Neural cell (in vitro differentiated cells): ENCODE results near the gene LDAH. TPM values are rescaled to one million over a fixed set of nuclear protein-coding genes. Genes with fewer than 3 reads are reported as not detected.

Experiments
- H2AFZ ChIP-seq: fragments of 200-600, 300-800 bp; sonication (generic), shearing (Covaris generic); 2 replicates; pipeline ENCODE4 v1.6.0; 2014; ENCODE audit warnings: low read depth, mild to moderate bottlenecking, antibody characterized with exemption, low read length, moderate library complexity
- H3F3A ChIP-seq: fragments of 200-600 bp; shearing (Covaris generic); 2 replicates; pipeline ENCODE4 v1.6.1; 2016; ENCODE audit warnings: mild to moderate bottlenecking, moderate library complexity, mixed read lengths, antibody characterized with exemption, low read length; ENCODE audit not compliant: insufficient read depth, poor library complexity, severe bottlenecking
- H3K27ac ChIP-seq: fragments of 200-600, 300-800 bp; sonication (generic), shearing (Covaris generic); 2 replicates; pipeline ENCODE4 v1.5.1; 2014; ENCODE audit warnings: mild to moderate bottlenecking, low read length, moderate library complexity
- H3K27me3 ChIP-seq: fragments of 300-800, 200-600 bp; sonication (generic), shearing (Covaris generic); 2 replicates; pipeline ENCODE4 v1.6.0; 2014; ENCODE audit warnings: mild to moderate bottlenecking, low read depth, low read length, moderate library complexity; ENCODE audit not compliant: insufficient read depth
- H3K36me3 ChIP-seq: fragments of 300-800, 200-600 bp; sonication (generic), shearing (Covaris generic); 2 replicates; pipeline ENCODE4 v1.5.1; 2014; ENCODE audit warnings: mild to moderate bottlenecking, antibody characterized with exemption, low read length, moderate library complexity; ENCODE audit not compliant: insufficient read depth
- H3K4me2 ChIP-seq: fragments of 300-800, 200-600 bp; sonication (generic), shearing (Covaris generic); 2 replicates; pipeline ENCODE4 v1.6.0; 2014; ENCODE audit warnings: mild to moderate bottlenecking, low read length
- H3K4me3 ChIP-seq: fragments of 300-800, 200-600 bp; sonication (generic), shearing (Covaris generic); 2 replicates; pipeline ENCODE4 v1.5.1; 2014; ENCODE audit warnings: mild to moderate bottlenecking, low read length, moderate library complexity
- H3K79me2 ChIP-seq: fragments of 200-600 bp; shearing (Covaris generic); replicated peaks from 2 replicates; pipeline ENCODE4 v1.6.0; 2014; ENCODE audit warnings: mild to moderate bottlenecking, low read length, moderate library complexity; ENCODE audit not compliant: insufficient read depth
- H3K9ac ChIP-seq: fragments of 300-800, 200-600 bp; sonication (generic), shearing (Covaris generic); 2 replicates; pipeline ENCODE4 v1.6.1; 2016; ENCODE audit warnings: mild to moderate bottlenecking, low read length, mixed read lengths
- H3K9me2 ChIP-seq: fragments of 200-600 bp; shearing (Covaris generic); 2 replicates; pipeline ENCODE4 v1.6.1; 2016; ENCODE audit warnings: mild to moderate bottlenecking, low read length, mixed read lengths; ENCODE audit not compliant: insufficient read depth
- H3K9me3 ChIP-seq: fragments of 200-600, 300-800 bp; sonication (generic), shearing (Covaris generic); 2 replicates; pipeline ENCODE4 v1.6.1; 2016; ENCODE audit warnings: mild to moderate bottlenecking, mixed run types, low read length, moderate library complexity, mixed read lengths
- H4K20me1 ChIP-seq: fragments of 200-600 bp; shearing (Covaris generic); 2 replicates; pipeline ENCODE4 v1.6.1; 2016; ENCODE audit warnings: mild to moderate bottlenecking, mixed run types; ENCODE audit not compliant: insufficient read depth
- EP300 ChIP-seq: fragments of 450-650 bp; conservative IDR thresholded peaks from 2 replicates; pipeline ENCODE4 v1.6.1; 2014; ENCODE audit warnings: antibody characterized with exemption, mild to moderate bottlenecking, moderate library complexity; ENCODE audit not compliant: poor library complexity, severe bottlenecking
- EZH2 ChIP-seq: fragments of 200-600, 300-800 bp; shearing (Covaris generic), sonication (generic); IDR thresholded peaks from 2 replicates; pipeline ENCODE4 v1.6.1; 2014; ENCODE audit warnings: antibody characterized with exemption, low read length, borderline replicate concordance, mild to moderate bottlenecking; ENCODE audit not compliant: insufficient read depth, poor library complexity, severe bottlenecking
- MXI1 ChIP-seq: fragments of 450-650 bp; conservative IDR thresholded peaks from 2 replicates; pipeline ENCODE4 v1.6.1; 2014; ENCODE audit warnings: antibody characterized with exemption, mild to moderate bottlenecking; ENCODE audit not compliant: poor library complexity, severe bottlenecking
- POLR2AphosphoS5 ChIP-seq: IDR thresholded peaks from 2 replicates; pipeline ENCODE4 v1.6.1; 2012
- RAD21 ChIP-seq: fragments of 450-650 bp; conservative IDR thresholded peaks from 2 replicates; pipeline ENCODE4 v1.6.1; 2014; ENCODE audit warnings: antibody characterized with exemption, mild to moderate bottlenecking, moderate library complexity
- SMC3 ChIP-seq: fragments of 450-650 bp; conservative IDR thresholded peaks from 2 replicates; pipeline ENCODE4 v1.6.1; 2014; ENCODE audit warnings: antibody characterized with exemption, mild to moderate bottlenecking, moderate library complexity; ENCODE audit not compliant: poor library complexity
- TAF1 ChIP-seq: IDR thresholded peaks from 2 replicates; pipeline ENCODE4 v1.6.1; 2012; ENCODE audit warnings: low read depth
- polyA plus RNA-seq: library from polyadenylated mRNA; depleted of rRNA; stranded (reverse); fragments of >200 nt; gene quantifications from 2 replicates; pipeline ENCODE4 v1.2.3, GENCODE V29; 2014
- TF ChIP-seq, protein P1 (sequence below): fragments of 450-650 bp; IDR thresholded peaks from 2 replicates; pipeline ENCODE4 v1.5.1; 2014; ENCODE audit warnings: antibody characterized with exemption, mild to moderate bottlenecking, moderate library complexity; ENCODE audit not compliant: poor library complexity, severe bottlenecking
- TF ChIP-seq, protein P2 (sequence below): IDR thresholded peaks from 2 replicates; pipeline ENCODE4 v1.6.1; 2012; ENCODE audit warnings: borderline replicate concordance

Gene LDAH
- polyA plus RNA-seq, 1 donor from 2014 or later: 44.1 TPM

DNA sequence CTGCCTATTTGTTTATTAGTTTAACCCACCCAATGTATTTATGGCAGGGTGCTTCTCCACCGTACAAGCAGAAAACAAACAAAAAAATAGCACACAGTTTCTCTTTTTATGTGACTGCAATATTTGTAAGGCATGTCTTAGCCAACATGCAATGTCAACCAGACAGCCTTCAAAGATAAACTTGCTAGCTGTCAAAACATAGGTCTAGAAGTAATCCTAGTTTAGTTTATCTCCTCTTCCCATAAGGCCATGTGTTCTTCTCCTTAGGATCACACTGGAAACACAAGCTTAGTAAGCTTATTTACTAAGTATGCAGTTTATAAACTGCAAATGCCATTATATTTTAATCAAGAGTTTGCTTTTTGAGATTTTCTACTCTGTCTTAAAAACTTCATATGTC is 75.6 kb downstream of the LDAH start:
- Histone ChIP-seq H3F3A (no peaks in the 10 kb centered on the region), H3K9me2 (no peaks in the 10 kb centered on the region), H3K9me3 (no peaks in the 10 kb centered on the region), H3K79me2 (no peaks in the 10 kb centered on the region), H3K27ac (no peak overlapping the region), H3K27me3 (no peaks in the 10 kb centered on the region), H2AFZ (no peak overlapping the region), H3K36me3 (no peaks in the 10 kb centered on the region), H4K20me1 (no peaks in the 10 kb centered on the region), H3K9ac (no peak overlapping the region), H3K4me2 (no peak overlapping the region), H3K4me3 (no peak overlapping the region)
- TF ChIP-seq EZH2 (no peak), SMC3 (no peak), EP300 (peak; percentile 94), POLR2AphosphoS5 (peak; percentile 86), MXI1 (peak; percentile 38)
- TF ChIP-seq, protein P1, sequence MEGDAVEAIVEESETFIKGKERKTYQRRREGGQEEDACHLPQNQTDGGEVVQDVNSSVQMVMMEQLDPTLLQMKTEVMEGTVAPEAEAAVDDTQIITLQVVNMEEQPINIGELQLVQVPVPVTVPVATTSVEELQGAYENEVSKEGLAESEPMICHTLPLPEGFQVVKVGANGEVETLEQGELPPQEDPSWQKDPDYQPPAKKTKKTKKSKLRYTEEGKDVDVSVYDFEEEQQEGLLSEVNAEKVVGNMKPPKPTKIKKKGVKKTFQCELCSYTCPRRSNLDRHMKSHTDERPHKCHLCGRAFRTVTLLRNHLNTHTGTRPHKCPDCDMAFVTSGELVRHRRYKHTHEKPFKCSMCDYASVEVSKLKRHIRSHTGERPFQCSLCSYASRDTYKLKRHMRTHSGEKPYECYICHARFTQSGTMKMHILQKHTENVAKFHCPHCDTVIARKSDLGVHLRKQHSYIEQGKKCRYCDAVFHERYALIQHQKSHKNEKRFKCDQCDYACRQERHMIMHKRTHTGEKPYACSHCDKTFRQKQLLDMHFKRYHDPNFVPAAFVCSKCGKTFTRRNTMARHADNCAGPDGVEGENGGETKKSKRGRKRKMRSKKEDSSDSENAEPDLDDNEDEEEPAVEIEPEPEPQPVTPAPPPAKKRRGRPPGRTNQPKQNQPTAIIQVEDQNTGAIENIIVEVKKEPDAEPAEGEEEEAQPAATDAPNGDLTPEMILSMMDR: no peak

DNA sequence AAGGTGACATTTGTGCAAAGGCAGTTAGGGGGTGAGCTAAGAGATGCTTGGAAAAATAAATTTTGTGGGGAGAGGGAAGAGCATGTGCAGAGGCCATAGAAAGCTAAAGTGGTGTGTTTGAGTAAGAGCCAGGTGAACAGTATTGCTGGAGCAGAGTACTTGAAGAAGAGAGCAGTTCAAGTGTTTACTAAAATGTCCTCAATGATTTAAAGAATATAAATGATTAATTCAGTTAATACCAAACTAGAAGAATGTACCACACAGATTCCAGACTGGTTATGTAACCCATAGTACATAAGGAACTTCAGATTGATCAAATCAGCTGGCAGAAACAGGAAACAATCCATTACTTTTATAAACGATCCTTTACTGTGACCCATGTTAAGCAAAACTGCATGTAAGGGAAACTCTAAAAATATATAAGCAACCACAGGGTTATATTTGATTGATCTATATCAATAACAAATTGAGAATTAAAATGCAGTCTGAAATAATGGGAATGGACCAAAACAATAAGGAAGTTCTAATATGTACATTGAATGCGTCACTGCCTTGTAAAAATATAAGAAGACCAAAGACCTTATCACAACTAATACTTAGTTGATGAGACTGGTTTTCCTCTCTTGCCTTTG is 76.9 kb downstream of the LDAH start:
- Histone ChIP-seq H3K36me3 (no peaks in the 10 kb centered on the region), H2AFZ (no peak overlapping the region), H3K4me2 (no peak overlapping the region), H3K4me3 (no peak overlapping the region), H3K9me3 (no peaks in the 10 kb centered on the region), H4K20me1 (no peaks in the 10 kb centered on the region), H3K9ac (no peak overlapping the region), H3K27ac (no peak overlapping the region), H3K9me2 (no peaks in the 10 kb centered on the region), H3K27me3 (no peaks in the 10 kb centered on the region), H3F3A (no peaks in the 10 kb centered on the region), H3K79me2 (no peaks in the 10 kb centered on the region)
- TF ChIP-seq TAF1 (no peak), POLR2AphosphoS5 (no peak), MXI1 (no peak), EZH2 (no peak), RAD21 (no peak), SMC3 (no peak), EP300 (no peak)
- TF ChIP-seq, protein P1: no peak
- TF ChIP-seq, protein P2, sequence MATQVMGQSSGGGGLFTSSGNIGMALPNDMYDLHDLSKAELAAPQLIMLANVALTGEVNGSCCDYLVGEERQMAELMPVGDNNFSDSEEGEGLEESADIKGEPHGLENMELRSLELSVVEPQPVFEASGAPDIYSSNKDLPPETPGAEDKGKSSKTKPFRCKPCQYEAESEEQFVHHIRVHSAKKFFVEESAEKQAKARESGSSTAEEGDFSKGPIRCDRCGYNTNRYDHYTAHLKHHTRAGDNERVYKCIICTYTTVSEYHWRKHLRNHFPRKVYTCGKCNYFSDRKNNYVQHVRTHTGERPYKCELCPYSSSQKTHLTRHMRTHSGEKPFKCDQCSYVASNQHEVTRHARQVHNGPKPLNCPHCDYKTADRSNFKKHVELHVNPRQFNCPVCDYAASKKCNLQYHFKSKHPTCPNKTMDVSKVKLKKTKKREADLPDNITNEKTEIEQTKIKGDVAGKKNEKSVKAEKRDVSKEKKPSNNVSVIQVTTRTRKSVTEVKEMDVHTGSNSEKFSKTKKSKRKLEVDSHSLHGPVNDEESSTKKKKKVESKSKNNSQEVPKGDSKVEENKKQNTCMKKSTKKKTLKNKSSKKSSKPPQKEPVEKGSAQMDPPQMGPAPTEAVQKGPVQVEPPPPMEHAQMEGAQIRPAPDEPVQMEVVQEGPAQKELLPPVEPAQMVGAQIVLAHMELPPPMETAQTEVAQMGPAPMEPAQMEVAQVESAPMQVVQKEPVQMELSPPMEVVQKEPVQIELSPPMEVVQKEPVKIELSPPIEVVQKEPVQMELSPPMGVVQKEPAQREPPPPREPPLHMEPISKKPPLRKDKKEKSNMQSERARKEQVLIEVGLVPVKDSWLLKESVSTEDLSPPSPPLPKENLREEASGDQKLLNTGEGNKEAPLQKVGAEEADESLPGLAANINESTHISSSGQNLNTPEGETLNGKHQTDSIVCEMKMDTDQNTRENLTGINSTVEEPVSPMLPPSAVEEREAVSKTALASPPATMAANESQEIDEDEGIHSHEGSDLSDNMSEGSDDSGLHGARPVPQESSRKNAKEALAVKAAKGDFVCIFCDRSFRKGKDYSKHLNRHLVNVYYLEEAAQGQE: no peak
